CMK (cell line): ENCODE results near the gene IAPP.
"Not testable (repeated sequence)": the region's sequence is repeated elsewhere in the genome, so short reads cannot be mapped to it uniquely, and the experiment has no call there.

ENCODE experiments used
- DNase-seq: peaks from one replicate; pipeline ENCODE4 v3.0.0-alpha.2; 2010; ENCODE audit warnings: low read depth

IAPP gene

GRCh38 chr12:21381320-21381719, 8.6 kb downstream of the IAPP start:
- not testable (repeated sequence) for DNase-seq

GRCh38 chr12:21384261-21384660, 11.6 kb downstream of the IAPP start:
- DNase-seq = no peak

GRCh38 chr12:21387174-21387573, 14.5 kb downstream of the IAPP start:
- no peak for DNase-seq

- no peak for DNase-seq
Measured at GRCh38 chr12:21392384-21392783, 19.7 kb downstream of the IAPP start.

GRCh38 chr12:21394828-21395626, 22.3 kb downstream of the IAPP start:
- not testable (repeated sequence) for DNase-seq

GRCh38 chr12:21413369-21414277, 40.9 kb downstream of the IAPP start:
- no peak for DNase-seq

GRCh38 chr12:21416511-21417121, 43.9 kb downstream of the IAPP start:
- DNase-seq = no peak

GRCh38 chr12:21418398-21418797, 45.7 kb downstream of the IAPP start:
- DNase-seq = not testable (repeated sequence)

- not testable (repeated sequence) for DNase-seq
Measured at GRCh38 chr12:21419009-21419699, 46.5 kb downstream of the IAPP start.

- DNase-seq = no peak
Measured at GRCh38 chr12:21428241-21428640, 55.5 kb downstream of the IAPP start.
